Activated CD4-positive, alpha-beta T cell treated with anti-CD3 and anti-CD28 coated beads, Interleukin-2, Interleukin-6, amounts not matched to agents 100 ng/mL and 50 ng/mL, durations not matched to agents 16 hours and 8 hours (primary cell): ENCODE data around the gene TCF7L1.
A peak's percentile ranks its signal among the peaks of the same experiment; 100 is the strongest.

ENCODE experiments used
- DNase-seq: peaks from one replicate; pipeline ENCODE4 v3.0.0-alpha.2; 2020

The TCF7L1 gene

GRCh38 chr2:85257359-85257969, 124.3 kb downstream of the TCF7L1 start:
- no peak for DNase-seq

- DNase-seq = no peak
Observed at GRCh38 chr2:85257970-85258605, 124.9 kb downstream of the TCF7L1 start.

GRCh38 chr2:85259101-85259590, 126.0 kb downstream of the TCF7L1 start:
- no peak for DNase-seq

- DNase-seq = no peak
Observed at GRCh38 chr2:85259879-85260278, 126.7 kb downstream of the TCF7L1 start.

GRCh38 chr2:85263591-85263990, 130.4 kb downstream of the TCF7L1 start:
- DNase-seq = no peak

- DNase-seq = no peak
Observed at GRCh38 chr2:85264471-85264870, 131.3 kb downstream of the TCF7L1 start.

GRCh38 chr2:85265304-85265703, 132.1 kb downstream of the TCF7L1 start:
- DNase-seq = no peak

GRCh38 chr2:85266146-85267041, 133.2 kb downstream of the TCF7L1 start:
- peak; percentile 79 for DNase-seq

- DNase-seq = no peak
Observed at GRCh38 chr2:85269959-85270358, 136.8 kb downstream of the TCF7L1 start.

- DNase-seq = no peak
Observed at GRCh38 chr2:85272357-85272756, 139.2 kb downstream of the TCF7L1 start.

GRCh38 chr2:85273738-85274731, 140.8 kb downstream of the TCF7L1 start:
- peak; percentile 34 for DNase-seq

- no peak for DNase-seq
Observed at GRCh38 chr2:85275984-85276540, 142.9 kb downstream of the TCF7L1 start.

GRCh38 chr2:85276571-85277118, 143.5 kb downstream of the TCF7L1 start:
- DNase-seq = no peak

GRCh38 chr2:85277416-85278158, 144.4 kb downstream of the TCF7L1 start:
- DNase-seq = no peak

GRCh38 chr2:85278361-85278760, 145.2 kb downstream of the TCF7L1 start:
- DNase-seq = no peak

- DNase-seq = no peak
Observed at GRCh38 chr2:85281553-85281952, 148.4 kb downstream of the TCF7L1 start.

- no peak for DNase-seq
Observed at GRCh38 chr2:85282914-85283313, 149.7 kb downstream of the TCF7L1 start.

GRCh38 chr2:85283641-85284040, 150.4 kb downstream of the TCF7L1 start:
- no peak for DNase-seq

GRCh38 chr2:85286918-85287317, 153.7 kb downstream of the TCF7L1 start:
- no peak for DNase-seq

GRCh38 chr2:85287721-85288120, 154.5 kb downstream of the TCF7L1 start:
- DNase-seq = no peak

- DNase-seq = no peak
Observed at GRCh38 chr2:85288244-85288725, 155.1 kb downstream of the TCF7L1 start.
